Smooth muscle cell (in vitro differentiated cells): ENCODE measurements around the gene CNRIP1. TPM values are rescaled to one million over a fixed set of nuclear protein-coding genes. Genes with fewer than 3 reads are reported as not detected.

Source experiments
- DNase-seq: peaks from one replicate; lab custom pipeline; 2025; ENCODE audit not compliant: unreplicated experiment; lab: John Stamatoyannopoulos, UW
- H2AFZ ChIP-seq: fragments of 200-600 bp; sonication (generic); 2 replicates; pipeline ENCODE4 v1.6.0; 2016; ENCODE audit warnings: antibody characterized with exemption, low read depth, mild to moderate bottlenecking
- H3F3A ChIP-seq: fragments of 200-600 bp; sonication (generic); 2 replicates; pipeline ENCODE4 v1.6.0; 2017; ENCODE audit warnings: antibody characterized with exemption, low read depth
- H3K27ac ChIP-seq: fragments of 200-600 bp; sonication (generic); 2 replicates; pipeline ENCODE4 v1.5.1; 2016; ENCODE audit warnings: low read depth, mild to moderate bottlenecking
- H3K27me3 ChIP-seq: fragments of 200-600 bp; sonication (generic); 2 replicates; pipeline ENCODE4 v1.6.1; 2016; ENCODE audit warnings: low read depth, mild to moderate bottlenecking
- H3K36me3 ChIP-seq: fragments of 200-600 bp; sonication (generic); 2 replicates; pipeline ENCODE4 v1.5.1; 2016; ENCODE audit warnings: low read depth
- H3K4me1 ChIP-seq: fragments of 200-600 bp; sonication (generic); 2 replicates; pipeline ENCODE4 v1.5.1; 2016; ENCODE audit warnings: low read depth
- H3K4me2 ChIP-seq: fragments of 200-600 bp; sonication (generic); 2 replicates; pipeline ENCODE4 v1.6.0; 2016; ENCODE audit warnings: mild to moderate bottlenecking
- H3K4me3 ChIP-seq: fragments of 200-600 bp; sonication (generic); 2 replicates; pipeline ENCODE4 v1.5.1; 2016; ENCODE audit warnings: mild to moderate bottlenecking
- H3K79me2 ChIP-seq: fragments of 200-600 bp; sonication (generic); 2 replicates; pipeline ENCODE4 v1.6.0; 2016; ENCODE audit warnings: low read depth, mild to moderate bottlenecking
- H3K9ac ChIP-seq: fragments of 200-600 bp; sonication (generic); 2 replicates; pipeline ENCODE4 v1.6.0; 2016; ENCODE audit warnings: low read depth
- H3K9me3 ChIP-seq: fragments of 200-600 bp; sonication (generic); replicated peaks from 2 replicates; pipeline ENCODE4 v1.5.1; 2016; ENCODE audit warnings: low read depth
- H4K20me1 ChIP-seq: fragments of 200-600 bp; sonication (generic); 2 replicates; pipeline ENCODE4 v1.6.0; 2016; ENCODE audit warnings: low read depth
- WGBS: methylation state at CpG from one replicate; pipeline ENCODE4 v1.1.7; 2016; ENCODE audit warnings: low lambda C conversion rate; 5-methylcytosine and 5-hydroxymethylcytosine counted together
- polyA plus RNA-seq: library from polyadenylated mRNA; unstranded; fragments of >200 nt; fragmentation: Nextera tagmentation; extraction: Ambion mirVana; gene quantifications from 2 replicates; pipeline ENCODE4 v1.2.1, GENCODE V29; 2016
- total RNA-seq: library from RNA; depleted of rRNA; stranded (reverse); fragments of >200 nt; gene quantifications from 2 replicates; pipeline ENCODE4 v1.2.3, GENCODE V29; 2014
- TF ChIP-seq, protein P1 (sequence below): fragments of 200-600 bp; sonication (generic); IDR thresholded peaks from 2 replicates; pipeline ENCODE4 v1.5.1; 2017; ENCODE audit warnings: borderline replicate concordance, mild to moderate bottlenecking, antibody characterized with exemption; ENCODE audit not compliant: insufficient read depth, poor library complexity, severe bottlenecking

CNRIP1 gene
- total and polyA plus RNA-seq, 2 experiments from 2014 or later, result 1.7 to 3.0 TPM

DNA sequence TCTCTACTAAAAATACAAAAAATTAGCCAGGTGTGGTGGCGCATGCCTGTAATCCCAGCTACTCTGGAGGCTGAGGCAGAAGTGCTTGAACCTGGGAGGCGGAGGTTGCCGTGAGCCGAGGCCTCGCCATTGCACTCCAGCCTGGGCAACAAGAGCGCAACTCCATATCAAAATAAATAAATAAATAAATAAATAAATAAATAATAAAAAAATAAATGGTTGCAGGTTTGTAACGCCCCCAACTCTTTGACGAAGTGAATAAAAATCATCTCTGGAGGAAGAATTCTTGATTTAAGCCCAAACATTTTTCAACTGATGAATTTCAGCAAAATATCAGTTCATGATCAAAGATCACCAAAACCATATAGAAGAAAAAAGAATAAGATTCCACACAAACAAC is 13.3 kb upstream of the CNRIP1 start:
- Histone ChIP-seq H3K27ac (no peak overlapping the region), H3K9ac (no peak overlapping the region), H3K79me2 (no peaks in the 10 kb centered on the region), H3K4me2 (no peak overlapping the region), H3F3A (no peaks in the 10 kb centered on the region), H3K27me3 (no peaks in the 10 kb centered on the region), H4K20me1 (no peaks in the 10 kb centered on the region), H3K36me3 (no peaks in the 10 kb centered on the region), H3K4me1 (no peaks in the 10 kb centered on the region), H3K9me3 (no peaks in the 10 kb centered on the region), H3K4me3 (no peak overlapping the region), H2AFZ (no peak overlapping the region)
- no peak for DNase-seq
- 85% methylated on average over 8 of the region's 8 CpGs for WGBS
- TF ChIP-seq, protein P1, sequence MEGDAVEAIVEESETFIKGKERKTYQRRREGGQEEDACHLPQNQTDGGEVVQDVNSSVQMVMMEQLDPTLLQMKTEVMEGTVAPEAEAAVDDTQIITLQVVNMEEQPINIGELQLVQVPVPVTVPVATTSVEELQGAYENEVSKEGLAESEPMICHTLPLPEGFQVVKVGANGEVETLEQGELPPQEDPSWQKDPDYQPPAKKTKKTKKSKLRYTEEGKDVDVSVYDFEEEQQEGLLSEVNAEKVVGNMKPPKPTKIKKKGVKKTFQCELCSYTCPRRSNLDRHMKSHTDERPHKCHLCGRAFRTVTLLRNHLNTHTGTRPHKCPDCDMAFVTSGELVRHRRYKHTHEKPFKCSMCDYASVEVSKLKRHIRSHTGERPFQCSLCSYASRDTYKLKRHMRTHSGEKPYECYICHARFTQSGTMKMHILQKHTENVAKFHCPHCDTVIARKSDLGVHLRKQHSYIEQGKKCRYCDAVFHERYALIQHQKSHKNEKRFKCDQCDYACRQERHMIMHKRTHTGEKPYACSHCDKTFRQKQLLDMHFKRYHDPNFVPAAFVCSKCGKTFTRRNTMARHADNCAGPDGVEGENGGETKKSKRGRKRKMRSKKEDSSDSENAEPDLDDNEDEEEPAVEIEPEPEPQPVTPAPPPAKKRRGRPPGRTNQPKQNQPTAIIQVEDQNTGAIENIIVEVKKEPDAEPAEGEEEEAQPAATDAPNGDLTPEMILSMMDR, result no peak

DNA sequence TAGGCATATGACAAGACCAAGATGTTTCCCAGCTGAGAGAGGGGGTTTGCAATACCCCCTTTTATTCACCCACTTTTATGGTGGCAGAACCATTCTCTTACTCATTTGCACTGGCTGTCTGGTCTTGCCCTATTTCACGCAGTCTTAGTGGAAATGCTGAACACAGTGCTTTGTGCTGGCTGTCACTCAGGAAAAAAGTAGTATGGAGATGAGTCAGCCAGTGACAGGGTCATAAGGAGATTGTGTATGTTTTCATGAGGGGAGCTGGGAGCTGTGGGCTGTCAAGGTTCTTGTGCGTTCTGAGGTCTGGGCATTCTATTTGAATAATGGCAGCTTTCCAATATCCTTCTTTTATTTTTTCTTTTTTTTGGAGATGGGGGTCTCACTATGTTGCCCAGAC is 10.9 kb upstream of the CNRIP1 start:
- WGBS, result 32% methylated on average over 2 of the region's 2 CpGs
- TF ChIP-seq, protein P1, result no peak
- H4K20me1 ChIP-seq, result no peaks in the 10 kb centered on the region
- H3K9ac ChIP-seq, result no peak overlapping the region
- H3K36me3 ChIP-seq, result no peaks in the 10 kb centered on the region
- no peak overlapping the region for H3K4me2 ChIP-seq
- H3K4me1 ChIP-seq, result no peaks in the 10 kb centered on the region
- no peaks in the 10 kb centered on the region for H3K9me3 ChIP-seq
- H3K27ac ChIP-seq, result no peak overlapping the region
- H3K27me3 ChIP-seq, result no peaks in the 10 kb centered on the region
- H2AFZ ChIP-seq, result no peak overlapping the region
- no peaks in the 10 kb centered on the region for H3F3A ChIP-seq
- H3K4me3 ChIP-seq, result no peak overlapping the region
- H3K79me2 ChIP-seq, result no peaks in the 10 kb centered on the region
- DNase-seq, result no peak

DNA sequence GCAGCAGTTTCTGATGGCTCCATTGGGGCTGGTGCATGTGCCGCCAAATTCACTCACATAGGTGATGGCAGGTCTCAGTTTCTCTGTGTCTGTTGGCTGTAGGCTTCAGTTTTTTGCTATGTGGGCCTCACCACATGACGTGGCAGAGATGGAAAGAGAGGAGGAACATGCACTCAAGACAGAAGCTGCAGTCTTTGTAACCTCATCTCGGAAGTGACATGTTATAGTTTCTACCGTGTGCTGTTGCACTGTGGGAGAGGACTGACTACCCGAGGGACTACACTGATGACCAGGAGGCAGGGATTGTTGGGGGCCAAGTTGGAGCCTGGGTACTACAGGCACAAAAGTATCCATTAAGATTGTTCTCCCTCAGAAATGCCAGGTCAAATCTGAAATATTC is 9.2 kb upstream of the CNRIP1 start:
- no peak for DNase-seq
- no peaks in the 10 kb centered on the region for H3K9me3 ChIP-seq
- TF ChIP-seq, protein P1, result no peak
- H4K20me1 ChIP-seq, result no peaks in the 10 kb centered on the region
- no peak overlapping the region for H3K9ac ChIP-seq
- H2AFZ ChIP-seq, result no peak overlapping the region
- H3K4me3 ChIP-seq, result no peak overlapping the region
- no peaks in the 10 kb centered on the region for H3K36me3 ChIP-seq
- no peaks in the 10 kb centered on the region for H3F3A ChIP-seq
- no peak overlapping the region for H3K27ac ChIP-seq
- no peaks in the 10 kb centered on the region for H3K79me2 ChIP-seq
- no peak overlapping the region for H3K4me2 ChIP-seq
- no peaks in the 10 kb centered on the region for H3K4me1 ChIP-seq
- 81% methylated on average over 5 of the region's 5 CpGs for WGBS
- H3K27me3 ChIP-seq, result peaks cover 12% of the 10 kb centered on the region

DNA sequence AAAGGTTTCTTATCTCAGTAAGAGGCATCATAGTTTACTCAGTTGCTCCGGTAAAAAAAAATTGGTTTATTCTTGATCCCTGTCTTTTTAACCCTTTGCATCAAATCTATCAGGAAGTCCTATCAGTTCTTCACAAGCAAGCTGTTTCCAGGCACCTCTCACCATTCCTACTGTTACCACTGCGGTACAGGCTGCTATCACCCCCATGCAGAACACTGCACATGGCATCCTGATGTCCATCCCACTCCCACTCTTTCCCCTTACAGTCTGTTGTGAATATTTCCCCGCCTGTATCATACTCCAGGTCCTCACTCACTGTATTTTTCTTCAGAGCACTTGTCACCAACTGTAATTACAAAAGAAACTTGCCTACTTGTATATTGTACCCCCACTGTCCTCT is 5.3 kb upstream of the CNRIP1 start:
- no peaks in the 10 kb centered on the region for H4K20me1 ChIP-seq
- no peak for DNase-seq
- H3K79me2 ChIP-seq, result no peaks in the 10 kb centered on the region
- WGBS, result 86% methylated on average over 3 of the region's 3 CpGs
- no peaks in the 10 kb centered on the region for H3K9me3 ChIP-seq
- TF ChIP-seq, protein P1, result no peak
- no peak overlapping the region for H3K9ac ChIP-seq
- no peak overlapping the region for H3K27ac ChIP-seq
- H3K4me3 ChIP-seq, result no peak overlapping the region
- H3K4me2 ChIP-seq, result no peak overlapping the region
- no peak overlapping the region for H2AFZ ChIP-seq
- H3K4me1 ChIP-seq, result peaks cover 3% of the 10 kb centered on the region
- H3F3A ChIP-seq, result no peaks in the 10 kb centered on the region
- no peaks in the 10 kb centered on the region for H3K36me3 ChIP-seq
- H3K27me3 ChIP-seq, result peaks cover 51% of the 10 kb centered on the region
